Right lung (tissue), 10 donors: ENCODE data around the gene ALG12. TPM values are rescaled to one million over a fixed set of nuclear protein-coding genes. Genes with fewer than 3 reads are reported as not detected.

Experiments used
- DNase-seq, 2 donors: peaks; one replicate each; pipeline ENCODE4 v3.0.0-alpha.2; 2013
- long read RNA-seq, 8 donors: transcript quantifications; one replicate each; lab custom pipeline, GENCODE V29; 2026
- polyA plus RNA-seq, 5 donors: library from polyadenylated mRNA; unstranded; fragments of 120-200 nt; gene quantifications; one replicate each; pipeline versions ENCODE4 v1.2.1 to v1.2.3, GENCODE V29; 2013; ENCODE audit warnings: inconsistent platforms in 1 of 5, low replicate concordance in 1 of 5; ENCODE audit not compliant: insufficient read length in 5 of 5, insufficient read depth in 1 of 5

Gene ALG12
- polyA plus RNA-seq, result 10 to 100 TPM; 17.9 to 35.1 (median 21.5) TPM
- long read RNA-seq, donor 1, full-length matches to known transcripts, result 11 of 11 reads
- long read RNA-seq, donor 1, partial matches to known transcripts, result 0 of 11 reads
- long read RNA-seq, donor 1, other reads (novel, unspliced or antisense), result 0 of 11 reads
- long read RNA-seq, donor 2, full-length matches to known transcripts, result 5 of 5 reads
- long read RNA-seq, donor 2, partial matches to known transcripts, result 0 of 5 reads
- long read RNA-seq, donor 2, other reads (novel, unspliced or antisense), result 0 of 5 reads
- long read RNA-seq, donor 3, full-length matches to known transcripts, result 6 of 6 reads
- long read RNA-seq, donor 3, partial matches to known transcripts, result 0 of 6 reads
- long read RNA-seq, donor 3, other reads (novel, unspliced or antisense), result 0 of 6 reads
- long read RNA-seq, donor 4, full-length matches to known transcripts, result 2 of 2 reads
- long read RNA-seq, donor 4, partial matches to known transcripts, result 0 of 2 reads
- long read RNA-seq, donor 4, other reads (novel, unspliced or antisense), result 0 of 2 reads
- long read RNA-seq, donor 5, full-length matches to known transcripts, result 6 of 6 reads
- long read RNA-seq, donor 5, partial matches to known transcripts, result 0 of 6 reads
- long read RNA-seq, donor 5, other reads (novel, unspliced or antisense), result 0 of 6 reads
- long read RNA-seq, donor 6, full-length matches to known transcripts, result 6 of 6 reads
- long read RNA-seq, donor 6, partial matches to known transcripts, result 0 of 6 reads
- long read RNA-seq, donor 6, other reads (novel, unspliced or antisense), result 0 of 6 reads
- long read RNA-seq, donor 7, full-length matches to known transcripts, result 5 of 5 reads
- long read RNA-seq, donor 7, partial matches to known transcripts, result 0 of 5 reads
- long read RNA-seq, donor 7, other reads (novel, unspliced or antisense), result 0 of 5 reads
- long read RNA-seq, donor 8, full-length matches to known transcripts, result 3 of 3 reads
- long read RNA-seq, donor 8, partial matches to known transcripts, result 0 of 3 reads
- long read RNA-seq, donor 8, other reads (novel, unspliced or antisense), result 0 of 3 reads

DNA sequence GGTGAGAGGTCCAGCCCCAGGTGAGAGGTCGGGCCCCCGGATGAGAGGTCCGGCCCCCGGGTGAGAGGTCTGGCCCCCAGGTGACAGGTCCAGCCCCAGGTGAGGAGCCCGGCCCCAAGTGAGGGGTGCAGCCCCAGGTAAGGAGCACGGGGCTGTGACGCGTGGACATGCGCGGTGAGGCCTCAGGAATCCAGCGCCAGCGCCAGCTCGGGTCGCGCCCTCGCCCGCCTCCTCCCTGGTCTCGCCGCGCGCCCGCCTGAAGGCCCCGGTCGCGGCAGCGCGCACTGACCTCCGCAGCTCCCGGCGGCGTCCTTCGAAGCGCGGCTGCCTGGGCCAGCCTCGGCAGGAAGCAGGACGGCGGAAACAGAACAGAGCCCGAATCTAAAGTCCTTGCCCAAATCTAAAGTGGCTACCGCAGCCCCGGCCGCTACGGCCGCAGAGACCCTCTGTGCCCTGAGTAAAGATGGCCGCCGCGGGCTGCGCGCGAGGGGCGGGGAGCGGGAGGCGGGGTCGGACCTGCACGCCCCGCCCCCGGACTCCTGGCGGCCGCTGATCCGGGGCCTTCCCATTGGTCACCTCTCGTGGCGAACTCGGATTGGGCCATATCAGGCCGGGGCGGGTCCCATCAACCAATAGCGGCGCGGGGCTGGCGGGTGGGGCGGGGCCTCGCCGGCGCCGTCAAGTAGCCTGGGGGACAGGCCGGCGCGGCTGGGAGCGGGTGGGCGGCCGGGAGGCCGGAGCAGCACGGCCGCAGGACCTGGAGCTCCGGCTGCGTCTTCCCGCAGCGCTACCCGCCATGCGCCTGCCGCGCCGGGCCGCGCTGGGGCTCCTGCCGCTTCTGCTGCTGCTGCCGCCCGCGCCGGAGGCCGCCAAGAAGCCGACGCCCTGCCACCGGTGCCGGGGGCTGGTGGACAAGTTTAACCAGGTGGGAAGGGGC lies at the start of gene ALG12, which contains the start of gene CRELD2:
Gene ALG12, minus strand, starts transcription at position 465 of the 937 bp plus-strand sequence. CDS start 4,673 bp downstream, outside the sequence.
Gene CRELD2, plus strand, starts transcription at position 661 of the 937 bp plus-strand sequence. Its CDS starts 136 bp downstream, at position 797.
- peak; percentile 97 for DNase-seq

- no peak for DNase-seq
Measured at GRCh38 chr22:49967706-49968208, 49.5 kb upstream of the ALG12 start.

GRCh38 chr22:49966774-49967705 lies 48.8 kb upstream of the ALG12 start:
- DNase-seq, result no peak

DNA sequence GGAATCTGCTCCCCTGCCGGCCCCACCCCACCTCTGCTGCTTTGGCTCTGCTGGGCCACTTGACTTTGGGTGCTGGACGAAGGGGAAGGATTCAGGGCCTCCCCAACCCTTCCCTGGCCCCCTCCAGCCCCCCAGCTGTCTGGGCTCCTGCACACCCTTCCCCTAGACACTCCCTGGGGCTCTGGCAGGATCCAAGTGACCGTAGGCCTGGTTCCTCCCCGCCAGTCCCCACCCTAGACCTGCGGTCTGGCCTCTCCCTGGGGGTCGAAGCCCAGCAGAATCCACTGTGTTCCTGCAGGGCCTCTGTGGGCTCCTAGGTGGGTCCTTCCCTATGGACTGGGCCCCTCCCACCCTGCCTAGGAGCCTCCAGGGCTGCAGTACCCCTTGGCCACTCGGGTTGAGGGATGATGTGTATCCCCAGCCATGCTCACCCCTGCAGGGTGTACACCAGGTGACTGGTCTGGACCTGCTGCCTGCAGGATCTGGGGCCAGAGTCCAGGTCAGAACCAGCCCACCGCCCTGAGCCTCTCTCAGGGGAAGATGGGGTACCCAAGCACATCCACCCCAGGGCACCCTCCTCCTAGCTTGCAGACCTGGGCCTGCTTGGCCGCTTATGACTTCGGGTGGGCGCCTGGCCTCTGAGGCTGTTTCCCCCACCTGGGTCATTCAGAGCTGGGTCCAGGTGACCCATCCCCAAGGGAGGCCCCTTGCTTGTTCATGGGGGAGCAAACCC lies 48.0 kb upstream of the ALG12 start:
- no peak for DNase-seq

DNA sequence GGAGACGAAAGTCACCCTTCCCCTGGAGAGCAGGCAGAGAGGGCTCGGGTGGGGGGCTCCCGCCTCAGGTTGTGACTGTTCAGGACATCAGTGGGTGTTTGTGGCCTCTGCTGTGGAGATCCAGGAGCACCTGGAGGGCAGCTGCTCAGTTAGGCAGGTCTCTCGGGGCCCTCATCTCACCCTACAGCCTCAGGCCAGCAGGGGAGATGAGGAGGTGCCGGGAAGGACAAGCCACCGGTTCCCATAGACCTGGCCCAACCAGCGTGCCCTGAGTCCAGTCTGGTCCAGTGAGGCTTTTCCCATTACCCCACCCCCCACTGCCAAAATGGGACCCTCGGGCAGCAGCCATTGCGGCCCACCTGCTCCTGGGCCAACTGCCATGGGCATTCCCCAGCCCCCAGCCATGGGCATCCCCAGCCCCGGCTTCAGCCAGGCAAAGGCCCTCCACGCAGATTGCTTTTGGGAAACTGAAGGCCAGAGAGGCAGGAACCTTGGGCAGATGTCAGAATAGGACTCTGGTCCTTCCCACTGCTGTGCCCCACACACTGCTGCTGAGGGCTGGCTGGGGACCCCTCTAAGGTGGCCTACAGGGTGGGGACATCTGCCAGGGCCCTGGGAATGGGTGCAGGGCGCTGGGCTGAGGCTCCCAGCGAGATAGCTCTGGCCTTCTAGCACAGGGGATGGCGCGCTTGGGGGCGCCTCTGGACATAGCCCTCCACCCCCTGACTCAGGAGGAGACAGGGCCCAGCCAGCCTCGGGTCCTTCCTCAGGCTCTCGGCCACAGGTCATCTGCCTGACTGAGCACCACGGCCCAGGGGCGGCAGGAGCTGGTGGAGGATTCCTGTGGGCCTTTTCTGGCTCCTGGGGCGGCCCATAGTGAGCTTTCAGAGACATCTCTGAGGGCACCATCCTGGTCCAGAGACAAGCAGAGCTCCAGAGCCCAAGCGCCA lies 47.1 kb upstream of the ALG12 start:
- DNase-seq, result no peak

GRCh38 chr22:49964136-49965090 lies 46.2 kb upstream of the ALG12 start:
- no peak for DNase-seq

GRCh38 chr22:49963647-49964026 lies 45.4 kb upstream of the ALG12 start:
- no peak for DNase-seq

DNA sequence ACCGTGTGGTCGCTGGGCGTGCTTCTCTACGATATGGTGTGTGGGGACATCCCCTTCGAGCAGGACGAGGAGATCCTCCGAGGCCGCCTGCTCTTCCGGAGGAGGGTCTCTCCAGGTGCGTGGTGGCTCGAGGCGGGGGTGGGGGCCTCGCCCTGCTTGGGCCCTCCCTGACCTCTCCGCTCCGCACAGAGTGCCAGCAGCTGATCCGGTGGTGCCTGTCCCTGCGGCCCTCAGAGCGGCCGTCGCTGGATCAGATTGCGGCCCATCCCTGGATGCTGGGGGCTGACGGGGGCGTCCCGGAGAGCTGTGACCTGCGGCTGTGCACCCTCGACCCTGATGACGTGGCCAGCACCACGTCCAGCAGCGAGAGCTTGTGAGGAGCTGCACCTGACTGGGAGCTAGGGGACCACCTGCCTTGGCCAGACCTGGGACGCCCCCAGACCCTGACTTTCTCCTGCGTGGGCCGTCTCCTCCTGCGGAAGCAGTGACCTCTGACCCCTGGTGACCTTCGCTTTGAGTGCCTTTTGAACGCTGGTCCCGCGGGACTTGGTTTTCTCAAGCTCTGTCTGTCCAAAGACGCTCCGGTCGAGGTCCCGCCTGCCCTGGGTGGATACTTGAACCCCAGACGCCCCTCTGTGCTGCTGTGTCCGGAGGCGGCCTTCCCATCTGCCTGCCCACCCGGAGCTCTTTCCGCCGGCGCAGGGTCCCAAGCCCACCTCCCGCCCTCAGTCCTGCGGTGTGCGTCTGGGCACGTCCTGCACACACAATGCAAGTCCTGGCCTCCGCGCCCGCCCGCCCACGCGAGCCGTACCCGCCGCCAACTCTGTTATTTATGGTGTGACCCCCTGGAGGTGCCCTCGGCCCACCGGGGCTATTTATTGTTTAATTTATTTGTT lies 44.8 kb upstream of the ALG12 start:
- DNase-seq, result no peak

GRCh38 chr22:49962012-49962750 lies 43.9 kb upstream of the ALG12 start:
- peak; percentile 81 to 84 for DNase-seq

GRCh38 chr22:49961601-49962011 lies 43.4 kb upstream of the ALG12 start:
- DNase-seq, result no peak

GRCh38 chr22:49961005-49961600 lies 42.9 kb upstream of the ALG12 start:
- DNase-seq, result no peak

DNA sequence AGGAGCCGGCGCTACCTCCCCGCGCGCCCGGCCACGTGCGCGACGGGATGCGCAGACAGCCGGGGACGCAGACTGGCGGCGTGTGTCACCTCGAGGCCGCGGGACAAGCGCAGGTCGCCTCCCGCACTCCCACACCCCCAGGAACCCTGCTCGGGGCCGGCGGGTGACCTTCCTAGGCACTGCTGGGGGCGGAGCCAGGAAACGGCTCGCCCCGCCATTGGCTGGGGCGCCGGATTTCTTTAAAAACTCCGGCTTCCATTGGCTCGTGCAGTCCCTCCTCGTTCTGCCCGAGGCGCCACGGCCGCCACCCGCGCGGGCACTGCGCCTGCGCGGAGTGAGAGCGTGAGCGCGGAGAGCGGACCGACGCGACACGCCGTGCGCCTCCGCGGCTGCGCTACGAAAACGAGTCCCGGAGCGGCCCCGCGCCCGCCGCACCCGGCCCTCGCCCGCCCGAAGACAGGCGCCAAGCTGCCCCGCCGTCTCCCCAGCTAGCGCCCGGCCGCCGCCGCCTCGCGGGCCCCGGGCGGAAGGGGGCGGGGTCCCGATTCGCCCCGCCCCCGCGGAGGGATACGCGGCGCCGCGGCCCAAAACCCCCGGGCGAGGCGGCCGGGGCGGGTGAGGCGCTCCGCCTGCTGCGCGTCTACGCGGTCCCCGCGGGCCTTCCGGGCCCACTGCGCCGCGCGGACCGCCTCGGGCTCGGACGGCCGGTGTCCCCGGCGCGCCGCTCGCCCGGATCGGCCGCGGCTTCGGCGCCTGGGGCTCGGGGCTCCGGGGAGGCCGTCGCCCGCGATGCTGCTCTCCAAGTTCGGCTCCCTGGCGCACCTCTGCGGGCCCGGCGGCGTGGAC lies 42.1 kb upstream of the ALG12 start, which contains the start of gene PIM3:
Gene PIM3, plus strand, starts transcription at position 614 of the 846 bp plus-strand sequence. Its CDS starts 176 bp downstream, at position 790.
- peak; percentile 95 to 96 for DNase-seq

DNA sequence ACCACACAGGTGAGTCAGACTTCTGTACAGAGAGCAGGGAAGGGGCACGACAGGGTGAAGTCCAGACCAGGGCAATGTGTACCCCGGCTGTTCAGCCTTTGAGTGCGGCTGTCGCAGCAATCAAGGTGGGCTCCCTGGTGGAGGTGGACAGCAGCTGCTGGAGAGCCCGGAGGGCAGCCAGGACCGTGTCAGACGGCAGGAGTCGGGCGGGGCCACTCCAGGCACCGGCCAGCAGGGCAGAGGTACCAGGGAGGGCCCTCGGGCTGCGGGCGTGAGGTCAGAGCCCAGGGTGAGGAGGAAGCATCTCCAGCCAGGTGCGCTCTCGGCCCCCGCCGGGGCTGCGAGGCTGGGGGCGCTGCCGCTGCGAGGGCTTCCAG lies 41.5 kb upstream of the ALG12 start:
- DNase-seq, result no peak
